Pancreas (tissue), 10 donors: ENCODE measurements around the gene TMEM147. TPM values are rescaled to one million over a fixed set of nuclear protein-coding genes. Genes with fewer than 3 reads are reported as not detected.

Source experiments
- ATAC-seq, 4 donors: fragments of 200-7000 bp; cut with Tn5 transposase; one replicate each; pipeline versions ENCODE4 v1.8.0 to v1.9.1; 2020; ENCODE audit warnings: mild to moderate bottlenecking in 4 of 4, moderate library complexity in 4 of 4
- DNase-seq, 6 donors: peaks; one replicate each; pipeline ENCODE4 v3.0.0-alpha.2; 2020
- FAIRE-seq: peaks from 2 replicates; lab custom pipeline; 2012; peaks lifted over from hg19 to GRCh38; lab: Jason Lieb, UNC
- H3K27ac ChIP-seq, 4 donors: fragments of 200-600 bp; sonication (generic); 1 replicate in 3 of 4; 2 replicates in 1 of 4; pipeline versions ENCODE4 v1.5.0 to v1.8.0; 2020
- H3K27me3 ChIP-seq, 4 donors: fragments of 200-600 bp; one replicate each; pipeline ENCODE4 v1.8.0; 2021
- H3K36me3 ChIP-seq, 3 donors: fragments of 200-600 bp; sonication (generic) in 1 of 3; one replicate each; pipeline versions ENCODE4 v1.5.0 to v1.8.0; 2020 to 2021
- H3K4me1 ChIP-seq, 3 donors: fragments of 200-600 bp; one replicate each; pipeline ENCODE4 v1.8.0; 2021
- H3K4me3 ChIP-seq, 4 donors: fragments of 200-600 bp; sonication (generic) in 2 of 4; one replicate each; pipeline versions ENCODE4 v1.5.0 to v1.8.0; 2020 to 2021
- H3K9me3 ChIP-seq, 4 donors: fragments of 200-600 bp; one replicate each; pipeline ENCODE4 v1.8.0; 2021
- WGBS, 2 donors: extraction: QIAGEN DNeasy Blood & Tissue Kit; methylation state at CpG; one replicate each; pipeline ENCODE4 v1.1.7; 2013; 5-methylcytosine and 5-hydroxymethylcytosine counted together
- intact Hi-C, 3 donors: fragments of 100-400 bp; cut with DNase I; formaldehyde crosslinking; loops; one replicate each; pipeline versions ENCODE4 v1.11.1 to v1.14.2; 2022
- polyA plus RNA-seq, 2 donors: library from polyadenylated mRNA; stranded (reverse); fragments of 200-250 nt; gene quantifications; one replicate each; pipeline ENCODE4 v1.2.3, GENCODE V29; 2013
- total RNA-seq, 6 donors: library from RNA; stranded (reverse); fragmentation: NEBNext Ultra II Directional in 4 of 6; extraction: Animal tissue kit (Norgen Biotek cat#: 25700) in 4 of 6; gene quantifications; one replicate each; pipeline versions ENCODE4 v1.2.1 to v1.2.4, GENCODE V29; 2021 to 2023
- TF ChIP-seq, protein P1 (sequence below), 4 donors: fragments of 200-600 bp; sonication (generic) in 3 of 4; IDR thresholded peaks; one replicate each; pipeline versions ENCODE4 v1.5.0 to v1.8.0; 2021; ENCODE audit warnings: antibody characterized with exemption in 4 of 4
- donor health status: healthy with polysubstance abuse.
- donor health status: DM: no; HTN: no; CAD: no; lungs with moderate emphysema.
- donor health status: DM: no; HTN: no; CAD: no.
- donor health status: control.
- donor health status: control.
- donor health status: Bipolar disorder and iron deficiency.
- donor health status: DM: yes; HTN: yes; CAD: no.
- donor health status: DM: no; HTN: no; CAD: no.
- donor health status: DM: no; HTN: no; CAD: no.
- donor health status: DM: yes; HTN: yes; CAD: no.

Gene TMEM147
- total and polyA plus RNA-seq, 8 donors: 44.3 to 91.1 (median 56.5) TPM

GRCh38 chr19:35511337-35511736, 34.1 kb upstream of the TMEM147 start:
- no peaks in the 10 kb centered on the region for H3K27me3 ChIP-seq

GRCh38 chr19:35512831-35513627, 32.4 kb upstream of the TMEM147 start:
- TF ChIP-seq, protein P1, sequence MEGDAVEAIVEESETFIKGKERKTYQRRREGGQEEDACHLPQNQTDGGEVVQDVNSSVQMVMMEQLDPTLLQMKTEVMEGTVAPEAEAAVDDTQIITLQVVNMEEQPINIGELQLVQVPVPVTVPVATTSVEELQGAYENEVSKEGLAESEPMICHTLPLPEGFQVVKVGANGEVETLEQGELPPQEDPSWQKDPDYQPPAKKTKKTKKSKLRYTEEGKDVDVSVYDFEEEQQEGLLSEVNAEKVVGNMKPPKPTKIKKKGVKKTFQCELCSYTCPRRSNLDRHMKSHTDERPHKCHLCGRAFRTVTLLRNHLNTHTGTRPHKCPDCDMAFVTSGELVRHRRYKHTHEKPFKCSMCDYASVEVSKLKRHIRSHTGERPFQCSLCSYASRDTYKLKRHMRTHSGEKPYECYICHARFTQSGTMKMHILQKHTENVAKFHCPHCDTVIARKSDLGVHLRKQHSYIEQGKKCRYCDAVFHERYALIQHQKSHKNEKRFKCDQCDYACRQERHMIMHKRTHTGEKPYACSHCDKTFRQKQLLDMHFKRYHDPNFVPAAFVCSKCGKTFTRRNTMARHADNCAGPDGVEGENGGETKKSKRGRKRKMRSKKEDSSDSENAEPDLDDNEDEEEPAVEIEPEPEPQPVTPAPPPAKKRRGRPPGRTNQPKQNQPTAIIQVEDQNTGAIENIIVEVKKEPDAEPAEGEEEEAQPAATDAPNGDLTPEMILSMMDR (IDR thresholded peaks at IDR 0.05): no peak
- H3K27ac ChIP-seq: no peak overlapping the region
- no peaks in the 10 kb centered on the region for H3K27me3 ChIP-seq
- no peak for FAIRE-seq
- no peak for DNase-seq
- H3K9me3 ChIP-seq: no peaks in the 10 kb centered on the region
- H3K4me3 ChIP-seq: no peak overlapping the region
- 85 to 89% methylated on average over 15 of the region's 15 CpGs for WGBS, 2 donors
- no peaks in the 10 kb centered on the region for H3K36me3 ChIP-seq
- H3K4me1 ChIP-seq: peaks cover 0 to 8% (median 4%) of the 10 kb centered on the region in 3 donors
- ATAC-seq: no peak
- intact Hi-C loops: no loop called here

More at GRCh38 chr19:35511337-35511736, 34.1 kb upstream of the TMEM147 start:
- DNase-seq: peak in 1 of 6 donors; percentile 52
- no peak for ATAC-seq
- intact Hi-C loops: no loop called here
- 70 to 84% methylated on average over 7 of the region's 7 CpGs for WGBS, 2 donors
- H3K27ac ChIP-seq: no peak overlapping the region
- H3K4me1 ChIP-seq: peaks cover 0 to 8% (median 4%) of the 10 kb centered on the region in 3 donors
- no peaks in the 10 kb centered on the region for H3K36me3 ChIP-seq
- FAIRE-seq: no peak
- no peak overlapping the region for H3K4me3 ChIP-seq
- no peaks in the 10 kb centered on the region for H3K9me3 ChIP-seq
- TF ChIP-seq, protein P1 (IDR thresholded peaks at IDR 0.05): no peak

DNA sequence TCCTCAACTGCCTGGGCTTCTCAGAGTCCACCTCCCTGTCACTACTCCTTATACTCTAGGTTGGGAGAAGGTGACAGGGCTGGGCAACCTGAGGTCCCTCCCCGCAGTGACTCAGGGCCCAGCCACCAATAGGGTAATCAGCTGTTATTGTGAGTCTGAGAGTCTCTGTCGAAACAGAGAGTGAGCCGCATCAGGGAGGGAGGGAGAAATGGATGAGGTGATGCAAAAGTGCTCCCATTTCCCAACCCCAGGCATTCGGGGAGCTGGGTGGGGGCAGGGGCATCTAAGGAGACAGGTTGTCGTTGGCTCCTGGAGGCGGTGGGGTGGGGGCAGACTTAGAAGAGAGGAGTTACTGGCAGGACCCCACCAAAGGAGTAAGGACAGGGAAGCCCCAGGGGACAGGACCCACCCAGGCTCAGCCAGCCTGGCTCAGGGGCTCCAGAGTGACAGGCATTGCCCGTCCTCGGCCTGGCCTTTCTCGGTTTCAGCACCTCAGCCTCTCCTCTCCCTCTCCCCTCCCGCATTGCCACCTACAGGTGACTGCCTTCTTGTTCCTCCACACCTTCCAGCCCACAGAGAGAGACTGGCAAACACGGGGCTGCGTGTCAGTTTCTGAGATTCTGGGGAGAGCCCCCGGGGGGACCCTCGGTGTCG, 31.7 kb upstream of the TMEM147 start, which contains the start of gene DMKN:
DMKN (minus strand) TSS at position 22 of the 654 bp plus-strand sequence. CDS start 174 bp downstream, outside the sequence.
- Histone ChIP-seq H3K27me3 (no peaks in the 10 kb centered on the region), H3K36me3 (no peaks in the 10 kb centered on the region), H3K9me3 (no peaks in the 10 kb centered on the region), H3K4me1 (peaks cover 0 to 3% (median 0%) of the 10 kb centered on the region in 3 donors), H3K4me3 (no peak within 1 kb of the TSS), H3K27ac (no peak within 1 kb of the TSS)
- intact Hi-C loops: no loop called here
- no peak for ATAC-seq
- no peak for FAIRE-seq
- TF ChIP-seq, protein P1 (IDR thresholded peaks at IDR 0.05): no peak
- 33 to 37% methylated on average over 11 to 15 of the region's 15 CpGs for whole genome bisulfite sequencing, 2 donors
- no peak for DNase-seq

DNA sequence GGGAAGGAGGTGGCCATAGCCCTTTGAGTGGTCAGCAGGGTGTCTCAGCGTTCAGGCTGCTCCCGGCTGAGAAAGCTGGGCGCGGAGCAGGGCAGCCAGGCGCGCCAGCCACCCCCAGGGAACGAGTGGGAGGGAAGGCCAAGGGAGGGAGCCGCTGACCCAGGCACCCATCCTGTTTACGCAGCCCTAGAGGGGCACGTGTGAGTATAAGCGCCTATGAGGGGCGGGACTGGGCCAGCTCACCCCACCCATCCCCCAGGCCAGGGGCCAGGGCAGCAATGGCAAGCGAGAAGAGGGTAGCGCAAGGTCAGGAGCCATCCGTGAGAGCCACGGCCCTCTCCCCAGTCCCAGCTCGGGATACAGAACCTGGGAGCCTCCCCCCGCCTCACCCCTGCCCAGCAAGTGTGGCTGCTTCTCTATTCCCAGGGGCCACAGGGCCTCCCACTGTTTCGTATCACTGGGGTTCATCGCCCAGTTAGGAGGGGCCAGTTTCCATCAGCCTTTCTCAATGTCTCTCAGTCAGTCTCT, 31.1 kb upstream of the TMEM147 start:
- Histone ChIP-seq H3K27ac (no peak overlapping the region), H3K27me3 (no peaks in the 10 kb centered on the region), H3K36me3 (no peaks in the 10 kb centered on the region), H3K9me3 (no peaks in the 10 kb centered on the region), H3K4me1 (no peaks in the 10 kb centered on the region), H3K4me3 (no peak overlapping the region)
- WGBS, 2 donors: 42 to 49% methylated on average over 16 to 20 of the region's 20 CpGs
- intact Hi-C loops: no loop called here
- ATAC-seq: no peak
- no peak for FAIRE-seq
- DNase-seq: no peak
- TF ChIP-seq, protein P1 (IDR thresholded peaks at IDR 0.05): no peak
